Tibial artery (tissue), 4 donors: ENCODE data around the gene UBE2E2.

Experiments
- DNase-seq, 2 donors: peaks; one replicate each; pipeline ENCODE4 v3.0.0-alpha.2; 2019
- H3K27ac ChIP-seq, 2 donors: fragments of 200-600 bp; sonication (generic) in 1 of 2; 1 replicate in 1 of 2; 2 replicates in 1 of 2; pipeline ENCODE4 v1.5.1; 2018 to 2019; ENCODE audit warnings: mild to moderate bottlenecking in 1 of 2
- H3K27me3 ChIP-seq, 2 donors: fragments of 200-600 bp; sonication (generic) in 1 of 2; one replicate each; pipeline versions ENCODE4 v1.5.1 to v1.6.0; 2016 to 2019
- H3K36me3 ChIP-seq, 3 donors: fragments of 200-600 bp; sonication (generic) in 2 of 3; one replicate each; pipeline ENCODE4 v1.5.1; 2016 to 2019; ENCODE audit warnings: mild to moderate bottlenecking in 2 of 3
- H3K4me1 ChIP-seq, 4 donors: fragments of 200-600 bp; sonication (generic) in 2 of 4; 1 replicate in 3 of 4; 2 replicates in 1 of 4; pipeline ENCODE4 v1.5.1; 2016 to 2019
- H3K4me3 ChIP-seq, 2 donors: fragments of 200-600 bp; sonication (generic) in 1 of 2; 1 replicate in 1 of 2; 2 replicates in 1 of 2; pipeline ENCODE4 v1.5.1; 2018 to 2019; ENCODE audit warnings: mild to moderate bottlenecking in 2 of 2
- H3K9me3 ChIP-seq, 3 donors: fragments of 200-600 bp; sonication (generic) in 1 of 3; one replicate each; pipeline ENCODE4 v1.5.1; 2016 to 2019
- CTCF ChIP-seq, 2 experiments: fragments of 200-600 bp in 1 of 2; fragments of 450-650 bp in 1 of 2; IDR thresholded peaks; one replicate each; pipeline ENCODE4 v1.5.1; 2017 to 2019; ENCODE audit warnings: antibody characterized with exemption in 2 of 2, mild to moderate bottlenecking in 1 of 2, moderate library complexity in 1 of 2
- intact Hi-C: fragments of 100-400 bp; cut with DNase I; formaldehyde crosslinking; loops from one replicate; pipeline ENCODE4 v1.15.0; 2023; ENCODE audit warnings: low total_unique reads

UBE2E2 gene

GRCh38 chr3:23474580-23475357 is 271.6 kb downstream of the UBE2E2 start:
- H3K9me3 ChIP-seq: no peaks in the 10 kb centered on the region
- no peaks in the 10 kb centered on the region for H3K36me3 ChIP-seq
- no peak for DNase-seq
- H3K4me1 ChIP-seq: peaks cover 0 to 11% (median 1%) of the 10 kb centered on the region in 4 donors
- H3K27me3 ChIP-seq: no peaks in the 10 kb centered on the region
- intact Hi-C loops: no loop called here
- H3K27ac ChIP-seq: no peak overlapping the region
- no peak for TF ChIP-seq CTCF (IDR thresholded peaks at IDR 0.05)
- no peak overlapping the region for H3K4me3 ChIP-seq

- Histone ChIP-seq H3K36me3 (no peaks in the 10 kb centered on the region), H3K4me1 (peaks cover 0 to 11% (median 1%) of the 10 kb centered on the region in 4 donors), H3K27me3 (no peaks in the 10 kb centered on the region), H3K9me3 (no peaks in the 10 kb centered on the region), H3K4me3 (no peak overlapping the region), H3K27ac (no peak overlapping the region)
- DNase-seq: no peak
- no peak for TF ChIP-seq CTCF (IDR thresholded peaks at IDR 0.05)
- intact Hi-C loops: no loop called here
Observed at GRCh38 chr3:23475446-23475845, 272.3 kb downstream of the UBE2E2 start.

GRCh38 chr3:23479026-23479425 is 275.9 kb downstream of the UBE2E2 start:
- no peak for TF ChIP-seq CTCF (IDR thresholded peaks at IDR 0.05)
- no peak for DNase-seq
- no peak overlapping the region for H3K27ac ChIP-seq
- peaks cover 0 to 2% (median 0%) of the 10 kb centered on the region in 4 donors for H3K4me1 ChIP-seq
- no peaks in the 10 kb centered on the region for H3K36me3 ChIP-seq
- no peak overlapping the region for H3K4me3 ChIP-seq
- no peaks in the 10 kb centered on the region for H3K27me3 ChIP-seq
- no peaks in the 10 kb centered on the region for H3K9me3 ChIP-seq
- intact Hi-C loops: no loop called here

GRCh38 chr3:23479615-23480328 is 276.6 kb downstream of the UBE2E2 start:
- intact Hi-C loops: no loop called here
- DNase-seq: no peak
- H3K9me3 ChIP-seq: no peaks in the 10 kb centered on the region

GRCh38 chr3:23480329-23480714 is 277.2 kb downstream of the UBE2E2 start:
- no peak overlapping the region for H3K4me3 ChIP-seq
- intact Hi-C loops: no loop called here
- no peak for DNase-seq

More at GRCh38 chr3:23479615-23480328, 276.6 kb downstream of the UBE2E2 start:
- Histone ChIP-seq H3K4me3 (no peak overlapping the region), H3K27me3 (no peaks in the 10 kb centered on the region), H3K27ac (no peak overlapping the region), H3K36me3 (no peaks in the 10 kb centered on the region), H3K4me1 (peaks cover 0 to 2% (median 0%) of the 10 kb centered on the region in 4 donors)
- TF ChIP-seq CTCF (IDR thresholded peaks at IDR 0.05): no peak

More at GRCh38 chr3:23480329-23480714, 277.2 kb downstream of the UBE2E2 start:
- no peak overlapping the region for H3K27ac ChIP-seq
- H3K36me3 ChIP-seq: no peaks in the 10 kb centered on the region
- H3K4me1 ChIP-seq: peaks cover 0 to 2% (median 0%) of the 10 kb centered on the region in 4 donors
- no peaks in the 10 kb centered on the region for H3K9me3 ChIP-seq
- TF ChIP-seq CTCF (IDR thresholded peaks at IDR 0.05): no peak
- H3K27me3 ChIP-seq: no peaks in the 10 kb centered on the region
